ENCODE measurements around the gene GRIA1.
A peak's percentile ranks its signal among the peaks of the same experiment; 100 is the strongest.
"Not testable (repeated sequence)": the region's sequence is repeated elsewhere in the genome, so short reads cannot be mapped to it uniquely, and the experiment has no call there.

GRIA1 gene

DNA sequence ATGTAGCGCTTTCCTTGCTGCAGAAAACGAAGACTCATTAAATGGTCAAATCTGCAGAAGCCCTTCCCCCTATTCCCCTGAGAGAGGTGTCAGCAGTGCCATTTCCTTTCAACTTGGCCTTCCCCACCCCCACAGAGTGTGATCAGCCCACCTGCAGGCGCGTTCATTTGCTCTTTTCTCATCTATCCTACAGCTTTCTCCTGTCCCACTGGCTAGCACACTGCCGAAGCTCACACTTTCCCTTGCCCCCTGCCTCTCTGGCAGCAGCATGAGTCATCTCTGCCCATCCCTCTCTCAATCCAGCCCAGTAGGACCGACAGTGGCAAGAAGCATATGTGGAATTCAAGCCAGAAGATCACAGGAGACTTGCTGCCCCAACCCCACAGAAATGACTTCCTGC, 334.4 kb downstream of the GRIA1 start:
- FAIRE-seq (no peak), DNase-seq (ENCODE audit: low spot score) (no peak)

DNA sequence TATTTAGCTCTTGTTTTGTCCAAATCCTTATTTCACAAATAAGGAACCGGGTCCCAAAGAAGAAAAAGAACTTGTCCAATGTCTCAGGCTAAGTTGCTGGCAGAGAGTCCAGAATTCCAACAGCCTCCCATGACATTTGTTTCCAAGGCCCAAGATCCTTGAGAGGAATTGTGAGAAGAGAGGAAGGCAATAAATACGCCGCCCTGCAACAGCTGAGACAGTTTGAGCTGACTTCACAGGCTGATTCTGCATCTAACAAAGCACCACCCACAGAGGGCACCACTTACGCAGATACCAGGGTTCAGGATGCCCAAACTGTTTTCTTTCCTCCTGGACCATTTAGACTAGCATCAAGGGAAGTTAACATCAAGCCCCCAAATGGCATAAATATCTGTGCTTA, 336.9 kb downstream of the GRIA1 start:
- DNase-seq (ENCODE audit: low spot score) = no peak
- FAIRE-seq = no peak

DNA sequence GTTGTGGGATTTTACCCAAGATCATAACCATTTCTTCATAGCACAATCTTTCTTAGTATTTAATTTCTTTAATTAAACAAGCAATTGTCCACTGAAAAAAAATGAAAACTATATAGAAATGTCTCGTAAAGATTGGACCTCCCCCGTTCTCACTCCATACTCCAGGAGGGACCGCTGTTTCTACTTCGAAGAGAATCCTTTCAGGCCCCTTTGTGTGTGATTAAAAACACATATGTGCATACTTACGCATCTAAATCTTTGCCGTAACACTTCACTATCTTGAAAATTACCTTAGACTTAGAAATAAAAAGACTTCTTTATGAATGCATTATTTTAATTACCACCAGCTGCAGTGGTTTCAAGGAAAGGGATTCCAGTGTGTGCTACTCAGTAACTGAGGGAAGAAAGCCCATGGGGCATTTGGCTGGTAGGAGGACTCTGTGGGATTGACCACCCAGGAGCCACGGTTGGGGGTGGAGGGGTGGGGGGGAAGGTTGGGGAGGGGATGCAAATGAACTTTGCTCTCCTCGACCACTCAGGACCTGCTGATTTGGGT, 339.1 kb downstream of the GRIA1 start:
- no peak for DNase-seq (ENCODE audit: low spot score)
- no peak for FAIRE-seq

- DNase-seq (ENCODE audit: low spot score) (peak; percentile 5), FAIRE-seq (no peak)
These were observed 341.5 kb downstream of the GRIA1 start for GRCh38 chr5:153831973-153832372.

DNA sequence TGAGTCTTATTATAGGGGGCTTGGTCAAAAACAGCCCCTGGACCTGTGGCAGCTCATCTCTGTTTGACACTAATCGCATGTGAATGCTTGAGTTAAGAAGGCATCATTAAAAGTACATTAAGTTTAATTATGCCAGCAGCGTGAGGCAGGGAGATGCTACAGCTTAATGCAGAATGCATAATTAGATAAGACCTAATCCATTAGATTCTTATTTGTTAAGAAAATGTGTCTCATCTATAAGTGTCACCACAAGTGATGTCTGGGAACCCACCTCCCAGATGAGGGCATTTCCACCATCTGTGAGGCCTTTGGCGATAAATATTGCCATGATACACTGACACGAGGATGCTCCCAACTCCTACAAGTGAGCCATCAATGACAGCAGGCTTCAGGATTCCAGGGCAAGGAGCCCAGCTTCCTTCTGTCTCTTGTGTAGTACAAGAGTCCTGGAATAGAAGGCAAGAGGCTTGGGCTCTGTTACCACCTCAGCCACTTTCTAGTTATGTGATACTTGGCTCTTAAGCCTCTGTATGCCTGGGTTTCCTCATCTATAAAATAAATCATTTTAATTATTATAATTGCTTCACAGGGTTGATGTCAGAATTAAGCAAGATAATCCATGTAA, 345.5 kb downstream of the GRIA1 start:
- FAIRE-seq (no peak), DNase-seq (ENCODE audit: low spot score) (no peak)

DNA sequence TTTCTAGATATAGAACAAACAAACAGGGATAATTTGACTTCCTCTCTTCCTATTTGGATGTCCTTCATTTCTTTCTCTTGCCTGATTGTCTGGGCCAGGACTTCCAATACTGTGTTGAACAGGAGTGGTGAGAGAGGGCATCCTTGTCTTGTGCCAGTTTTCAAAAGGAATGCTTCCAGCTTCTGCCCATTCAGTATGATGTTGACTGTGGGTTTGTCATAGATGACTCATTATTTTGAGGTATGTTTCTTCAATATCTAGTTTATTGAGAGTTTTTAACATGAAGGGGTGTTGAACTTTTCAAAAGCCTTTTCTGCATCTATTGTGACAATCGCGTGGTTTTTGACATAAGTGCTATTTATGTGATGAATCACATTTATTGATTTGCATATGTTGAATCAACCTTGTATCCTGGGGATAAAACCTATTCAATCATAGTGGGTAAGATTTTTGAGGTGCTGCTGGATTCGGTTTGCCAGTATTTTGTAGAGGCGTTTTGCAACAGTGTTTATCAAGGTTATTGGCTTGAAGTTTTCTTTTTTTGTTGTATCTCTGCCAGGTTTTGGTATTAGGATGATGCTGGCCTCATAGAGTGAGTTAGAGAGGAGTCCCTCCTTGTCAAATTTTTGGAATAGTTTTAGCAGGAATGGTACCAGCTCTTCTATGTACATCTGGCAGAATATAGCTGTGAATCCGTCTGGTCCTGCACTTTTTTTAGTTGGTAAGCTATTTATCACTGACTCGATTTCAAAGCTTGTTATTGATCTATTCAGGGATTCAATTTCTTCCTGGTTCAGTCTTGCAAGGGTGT, 359.0 kb downstream of the GRIA1 start:
- DNase-seq (ENCODE audit: low spot score); FAIRE-seq: not testable (repeated sequence)

- FAIRE-seq = no peak
These were observed 369.9 kb downstream of the GRIA1 start for GRCh38 chr5:153860195-153860886.

GRCh38 chr5:153862906-153863305, 372.4 kb downstream of the GRIA1 start:
- DNase-seq (ENCODE audit: low spot score); FAIRE-seq: not testable (repeated sequence)

More at GRCh38 chr5:153860195-153860886, 369.9 kb downstream of the GRIA1 start:
- DNase-seq (ENCODE audit: low spot score) = no peak
